Chondrocyte (in vitro differentiated cells): ENCODE data around the gene GARIN5A. TPM values are rescaled to one million over a fixed set of nuclear protein-coding genes. Genes with fewer than 3 reads are reported as not detected.

ENCODE experiments used
- DNase-seq: peaks from one replicate; pipeline ENCODE4 v3.0.0; 2021; ENCODE audit warnings: mixed read lengths, low spot score
- H3K27ac Mint-ChIP-seq: one replicate; pipeline ENCODE4 v1.8.0; 2021; ENCODE audit warnings: mild to moderate bottlenecking, moderate library complexity, mixed read lengths; ENCODE audit not compliant: unreplicated experiment
- H3K27me3 Mint-ChIP-seq: 2 replicates; pipeline ENCODE4 v1.8.0; 2021; ENCODE audit warnings: low read depth, mixed read lengths
- H3K36me3 Mint-ChIP-seq: 2 replicates; pipeline ENCODE4 v1.8.0; 2021; ENCODE audit warnings: low read depth, mixed read lengths
- H3K4me1 Mint-ChIP-seq: 2 replicates; pipeline ENCODE4 v1.8.0; 2021; ENCODE audit warnings: low read depth, mild to moderate bottlenecking, mixed read lengths
- H3K4me3 Mint-ChIP-seq: one replicate; pipeline ENCODE4 v1.8.0; 2021; ENCODE audit warnings: mild to moderate bottlenecking, moderate library complexity, mixed read lengths; ENCODE audit not compliant: unreplicated experiment
- H3K9me3 Mint-ChIP-seq: 2 replicates; pipeline ENCODE4 v1.8.0; 2021; ENCODE audit warnings: low read depth, mixed read lengths
- CTCF ChIP-seq: fragments of 200-600 bp; sonication (generic); IDR thresholded peaks from 2 replicates; pipeline ENCODE4 v1.5.0; 2021; ENCODE audit warnings: antibody characterized with exemption, mild to moderate bottlenecking, moderate library complexity
- long read RNA-seq: library from polyadenylated mRNA; stranded (forward); transcript quantifications from one replicate; pipeline ENCODE4 v2.0.0, GENCODE V29; 2021
- total RNA-seq: library from RNA; stranded (reverse); gene quantifications from 3 replicates; pipeline ENCODE4 v1.2.1, GENCODE V29; 2021

The GARIN5A gene
- 1.7 to 2.1 TPM (median 1.9 TPM) in 3 replicates for total RNA-seq
- long read RNA-seq, partial matches to known transcripts, result 0 of 3 reads
- long read RNA-seq, other reads (novel, unspliced or antisense), result 1 of 3 reads

GRCh38 chr19:50476224-50476906 is at the start of gene GARIN5A, which contains the start of gene EMC10:
Gene GARIN5A, minus strand, starts transcription at chr19:50476848. Its CDS starts 460 bp downstream, at chr19:50476388.
Gene EMC10, plus strand, starts transcription at chr19:50476507. Its CDS starts 38 bp downstream, at chr19:50476545.
- peak; percentile 95 for DNase-seq
- Mint-ChIP-seq H3K27ac (peak within 1 kb of the TSS; percentile 87), H3K4me1 (peaks cover 18% of the 10 kb centered on the region), H3K4me3 (peak within 1 kb of the TSS; percentile 97), H3K9me3 (no peaks in the 10 kb centered on the region), H3K27me3 (no peaks in the 10 kb centered on the region), H3K36me3 (peaks cover 8% of the 10 kb centered on the region)
- TF ChIP-seq CTCF, result peak; percentile 14

- H3K27ac Mint-ChIP-seq, result no peak overlapping the region
- H3K27me3 Mint-ChIP-seq, result no peaks in the 10 kb centered on the region
- no peaks in the 10 kb centered on the region for H3K9me3 Mint-ChIP-seq
- peak; percentile 13 for DNase-seq
- H3K36me3 Mint-ChIP-seq, result no peaks in the 10 kb centered on the region
- no peak for TF ChIP-seq CTCF
- no peak overlapping the region for H3K4me3 Mint-ChIP-seq
- H3K4me1 Mint-ChIP-seq, result no peaks in the 10 kb centered on the region
These were observed 46.2 kb upstream of the GARIN5A start for GRCh38 chr19:50522881-50523280.

- DNase-seq, result peak; percentile 68
- no peak for TF ChIP-seq CTCF
- Mint-ChIP-seq H3K4me3 (no peak overlapping the region), H3K27ac (no peak overlapping the region), H3K9me3 (no peaks in the 10 kb centered on the region), H3K27me3 (no peaks in the 10 kb centered on the region), H3K4me1 (no peaks in the 10 kb centered on the region), H3K36me3 (no peaks in the 10 kb centered on the region)
These were observed 44.3 kb upstream of the GARIN5A start for GRCh38 chr19:50520822-50521465.

GRCh38 chr19:50519006-50519575 is 42.4 kb upstream of the GARIN5A start:
- peak; percentile 79 for DNase-seq
- H3K27me3 Mint-ChIP-seq, result no peaks in the 10 kb centered on the region
- H3K4me1 Mint-ChIP-seq, result no peaks in the 10 kb centered on the region
- no peak overlapping the region for H3K4me3 Mint-ChIP-seq
- no peak overlapping the region for H3K27ac Mint-ChIP-seq
- no peaks in the 10 kb centered on the region for H3K36me3 Mint-ChIP-seq
- TF ChIP-seq CTCF, result no peak
- no peaks in the 10 kb centered on the region for H3K9me3 Mint-ChIP-seq
